Astrocyte (in vitro differentiated cells and primary cell): ENCODE data around the gene PRM3. TPM values are rescaled to one million over a fixed set of nuclear protein-coding genes. Genes with fewer than 3 reads are reported as not detected.

ENCODE experiments used
- DNase-seq: peaks from one replicate; pipeline ENCODE4 v3.0.0-alpha.2; 2010; ENCODE audit warnings: low read depth
- FAIRE-seq: peaks from 2 replicates; lab custom pipeline; 2011; peaks lifted over from hg19 to GRCh38; lab: Jason Lieb, UNC
- H2AFZ ChIP-seq: 2 replicates; pipeline ENCODE4 v1.6.0; 2012; ENCODE audit warnings: low read depth, low read length, inconsistent platforms
- H3K27ac ChIP-seq: 2 replicates; pipeline ENCODE4 v1.5.1; 2011; ENCODE audit warnings: low read depth, low read length, inconsistent platforms
- H3K27me3 ChIP-seq: 2 replicates; pipeline ENCODE4 v1.6.0; 2011; ENCODE audit warnings: low read length, inconsistent platforms; ENCODE audit not compliant: insufficient read depth
- H3K36me3 ChIP-seq: 2 replicates; pipeline ENCODE4 v1.5.1; 2011; ENCODE audit warnings: low read length, inconsistent platforms; ENCODE audit not compliant: insufficient read depth
- H3K4me1 ChIP-seq: 2 replicates; pipeline ENCODE4 v1.5.1; 2011; ENCODE audit warnings: low read length, inconsistent platforms; ENCODE audit not compliant: insufficient read depth
- H3K4me2 ChIP-seq: 2 replicates; pipeline ENCODE4 v1.6.0; 2012; ENCODE audit warnings: low read length, inconsistent platforms
- H3K4me3 ChIP-seq: 2 replicates; pipeline ENCODE4 v1.5.1; 2011; ENCODE audit warnings: low read depth, mild to moderate bottlenecking, low read length, inconsistent platforms; ENCODE audit not compliant: insufficient read depth
- H3K79me2 ChIP-seq: 2 replicates; pipeline ENCODE4 v1.6.0; 2012; ENCODE audit warnings: mild to moderate bottlenecking, low read length, inconsistent platforms; ENCODE audit not compliant: insufficient read depth
- H3K9ac ChIP-seq: 2 replicates; pipeline ENCODE4 v1.6.0; 2012; ENCODE audit warnings: mild to moderate bottlenecking, low read length, inconsistent platforms
- H3K9me3 ChIP-seq: 2 replicates; pipeline ENCODE4 v1.5.1; 2012; ENCODE audit warnings: low read depth, mild to moderate bottlenecking, low read length, inconsistent platforms; ENCODE audit not compliant: insufficient read depth
- H4K20me1 ChIP-seq: 2 replicates; pipeline ENCODE4 v1.6.0; 2012; ENCODE audit warnings: low read length, inconsistent platforms; ENCODE audit not compliant: insufficient read depth
- H3K27ac Mint-ChIP-seq: one replicate; pipeline ENCODE4 v1.8.0; 2021; ENCODE audit warnings: mild to moderate bottlenecking, mixed read lengths; ENCODE audit not compliant: unreplicated experiment
- H3K27me3 Mint-ChIP-seq: one replicate; pipeline ENCODE4 v1.8.0; 2021; ENCODE audit warnings: low read depth, mixed read lengths; ENCODE audit not compliant: unreplicated experiment
- H3K36me3 Mint-ChIP-seq: one replicate; pipeline ENCODE4 v1.8.0; 2021; ENCODE audit warnings: low read depth, mixed read lengths; ENCODE audit not compliant: unreplicated experiment
- H3K4me1 Mint-ChIP-seq: one replicate; pipeline ENCODE4 v1.8.0; 2021; ENCODE audit warnings: low read depth, mixed read lengths; ENCODE audit not compliant: unreplicated experiment
- H3K4me3 Mint-ChIP-seq: one replicate; pipeline ENCODE4 v1.8.0; 2021; ENCODE audit warnings: mild to moderate bottlenecking, moderate library complexity, mixed read lengths; ENCODE audit not compliant: unreplicated experiment
- H3K9me3 Mint-ChIP-seq: one replicate; pipeline ENCODE4 v1.8.0; 2021; ENCODE audit warnings: mild to moderate bottlenecking, mixed read lengths; ENCODE audit not compliant: unreplicated experiment
- EZH2 ChIP-seq: IDR thresholded peaks from 2 replicates; pipeline ENCODE4 v1.6.1; 2012; ENCODE audit warnings: mild to moderate bottlenecking, low read length, inconsistent platforms; ENCODE audit not compliant: insufficient read depth
- total RNA-seq: library from RNA; stranded (reverse); gene quantifications from 2 replicates; pipeline ENCODE4 v1.2.1, GENCODE V29; 2021
- TF ChIP-seq, protein P1 (sequence below): IDR thresholded peaks from 2 replicates; pipeline ENCODE4 v1.5.1; 2011; ENCODE audit warnings: low read depth, mild to moderate bottlenecking, inconsistent platforms, low read length, moderate library complexity; ENCODE audit not compliant: insufficient read depth

PRM3 gene
- total RNA-seq, 1 donor from 2014 or later, result not detected

- H2AFZ ChIP-seq, result no peak overlapping the region
- no peaks in the 10 kb centered on the region for H3K27me3 ChIP-seq
- no peak overlapping the region for H3K9ac ChIP-seq
- H4K20me1 ChIP-seq, result no peaks in the 10 kb centered on the region
- no peak overlapping the region for H3K4me3 Mint-ChIP-seq
- no peaks in the 10 kb centered on the region for H3K79me2 ChIP-seq
- DNase-seq (no peak), FAIRE-seq (no peak)
- H3K4me1 Mint-ChIP-seq, result peaks cover 18% of the 10 kb centered on the region
- no peak overlapping the region for H3K27ac Mint-ChIP-seq
- H3K9me3 Mint-ChIP-seq, result peaks cover 2% of the 10 kb centered on the region
- no peaks in the 10 kb centered on the region for H3K9me3 ChIP-seq
- no peaks in the 10 kb centered on the region for H3K36me3 Mint-ChIP-seq
- no peaks in the 10 kb centered on the region for H3K27me3 Mint-ChIP-seq
- TF ChIP-seq, protein P1, sequence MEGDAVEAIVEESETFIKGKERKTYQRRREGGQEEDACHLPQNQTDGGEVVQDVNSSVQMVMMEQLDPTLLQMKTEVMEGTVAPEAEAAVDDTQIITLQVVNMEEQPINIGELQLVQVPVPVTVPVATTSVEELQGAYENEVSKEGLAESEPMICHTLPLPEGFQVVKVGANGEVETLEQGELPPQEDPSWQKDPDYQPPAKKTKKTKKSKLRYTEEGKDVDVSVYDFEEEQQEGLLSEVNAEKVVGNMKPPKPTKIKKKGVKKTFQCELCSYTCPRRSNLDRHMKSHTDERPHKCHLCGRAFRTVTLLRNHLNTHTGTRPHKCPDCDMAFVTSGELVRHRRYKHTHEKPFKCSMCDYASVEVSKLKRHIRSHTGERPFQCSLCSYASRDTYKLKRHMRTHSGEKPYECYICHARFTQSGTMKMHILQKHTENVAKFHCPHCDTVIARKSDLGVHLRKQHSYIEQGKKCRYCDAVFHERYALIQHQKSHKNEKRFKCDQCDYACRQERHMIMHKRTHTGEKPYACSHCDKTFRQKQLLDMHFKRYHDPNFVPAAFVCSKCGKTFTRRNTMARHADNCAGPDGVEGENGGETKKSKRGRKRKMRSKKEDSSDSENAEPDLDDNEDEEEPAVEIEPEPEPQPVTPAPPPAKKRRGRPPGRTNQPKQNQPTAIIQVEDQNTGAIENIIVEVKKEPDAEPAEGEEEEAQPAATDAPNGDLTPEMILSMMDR, result no peak
- no peak for TF ChIP-seq EZH2
- no peak overlapping the region for H3K4me3 ChIP-seq
- no peaks in the 10 kb centered on the region for H3K4me1 ChIP-seq
- H3K27ac ChIP-seq, result no peak overlapping the region
- no peak overlapping the region for H3K4me2 ChIP-seq
- H3K36me3 ChIP-seq, result no peaks in the 10 kb centered on the region
Measured at GRCh38 chr16:11302977-11303376, 29.5 kb upstream of the PRM3 start.

DNA sequence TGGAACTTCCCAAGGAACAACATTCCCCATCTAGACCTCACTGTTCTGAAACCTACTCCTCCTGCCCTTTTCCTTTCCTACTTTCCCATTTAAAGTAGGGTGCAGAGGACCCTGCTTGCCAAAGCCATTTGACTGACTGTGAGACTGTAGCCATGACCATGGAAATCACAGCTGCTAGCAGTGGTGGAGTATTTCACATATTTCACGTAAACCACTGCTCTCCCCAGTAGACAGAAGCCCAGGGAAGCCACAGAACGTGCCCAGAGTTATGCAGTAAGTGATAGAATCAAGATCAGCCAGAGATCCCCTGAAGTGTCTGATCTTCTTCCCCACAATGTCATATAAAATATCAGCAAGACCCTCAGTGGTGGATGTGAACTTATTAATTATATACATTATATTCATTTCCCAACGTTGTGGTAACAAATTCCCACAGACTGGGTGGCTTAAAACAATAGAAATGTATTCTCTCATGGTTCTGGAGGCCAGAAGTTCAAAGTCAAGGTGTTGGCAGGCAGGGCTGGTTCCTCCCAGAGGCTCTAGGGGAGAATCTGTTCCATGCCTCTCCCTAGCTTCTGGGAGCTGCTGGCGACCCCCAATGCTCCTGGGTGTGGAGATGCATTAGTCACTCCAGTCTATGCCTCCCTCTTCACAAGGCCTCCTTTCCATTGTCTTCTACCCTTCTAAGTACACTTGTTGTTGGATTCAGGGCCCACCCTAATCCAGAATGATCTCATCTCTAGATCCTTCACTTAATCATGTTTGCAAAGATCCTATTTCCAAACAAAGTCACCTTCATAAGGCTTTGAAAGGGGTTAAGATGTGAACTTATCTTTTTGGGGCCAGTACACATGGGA, 28.4 kb upstream of the PRM3 start:
- Histone ChIP-seq H3K9me3 (no peaks in the 10 kb centered on the region), H3K27ac (no peak overlapping the region), H3K36me3 (no peaks in the 10 kb centered on the region), H3K4me1 (peaks cover 10% of the 10 kb centered on the region), H3K79me2 (no peaks in the 10 kb centered on the region), H3K4me3 (no peak overlapping the region), H2AFZ (no peak overlapping the region), H3K9ac (no peak overlapping the region), H4K20me1 (no peaks in the 10 kb centered on the region), H3K27me3 (no peaks in the 10 kb centered on the region), H3K4me2 (no peak overlapping the region)
- peaks cover 26% of the 10 kb centered on the region for H3K4me1 Mint-ChIP-seq
- no peaks in the 10 kb centered on the region for H3K27me3 Mint-ChIP-seq
- no peaks in the 10 kb centered on the region for H3K36me3 Mint-ChIP-seq
- peaks cover 2% of the 10 kb centered on the region for H3K9me3 Mint-ChIP-seq
- TF ChIP-seq, protein P1, result no peak
- no peak for TF ChIP-seq EZH2
- no peak overlapping the region for H3K4me3 Mint-ChIP-seq
- no peak overlapping the region for H3K27ac Mint-ChIP-seq
- FAIRE-seq, result no peak
- peak; percentile 27 for DNase-seq

- H4K20me1 ChIP-seq, result no peaks in the 10 kb centered on the region
- Mint-ChIP-seq H3K36me3 (no peaks in the 10 kb centered on the region), H3K27me3 (no peaks in the 10 kb centered on the region), H3K4me1 (peaks cover 33% of the 10 kb centered on the region), H3K4me3 (no peak overlapping the region), H3K9me3 (peaks cover 2% of the 10 kb centered on the region), H3K27ac (no peak overlapping the region)
- no peak overlapping the region for H3K4me2 ChIP-seq
- no peaks in the 10 kb centered on the region for H3K27me3 ChIP-seq
- FAIRE-seq (no peak), DNase-seq (no peak)
- H3K27ac ChIP-seq, result no peak overlapping the region
- H3K4me3 ChIP-seq, result no peak overlapping the region
- no peak overlapping the region for H3K9ac ChIP-seq
- no peaks in the 10 kb centered on the region for H3K79me2 ChIP-seq
- no peaks in the 10 kb centered on the region for H3K36me3 ChIP-seq
- H3K4me1 ChIP-seq, result peaks cover 15% of the 10 kb centered on the region
- no peak for TF ChIP-seq EZH2
- TF ChIP-seq, protein P1, result no peak
- H2AFZ ChIP-seq, result no peak overlapping the region
- H3K9me3 ChIP-seq, result no peaks in the 10 kb centered on the region
Measured at GRCh38 chr16:11300560-11300892, 27.1 kb upstream of the PRM3 start.
